Parathyroid adenoma (tissue), 2 donors: ENCODE data around the gene EHD2.

ENCODE experiments used
- H2AFZ ChIP-seq: fragments of 300-600 bp; sonication (generic); one replicate; pipeline ENCODE4 v1.7.0; 2017; ENCODE audit warnings: antibody characterized with exemption, mild to moderate bottlenecking
- H3K27ac ChIP-seq: fragments of 300-600 bp; sonication (generic); one replicate; pipeline ENCODE4 v1.7.0; 2017
- H3K27me3 ChIP-seq: fragments of 300-600 bp; sonication (generic); one replicate; pipeline ENCODE4 v1.7.0; 2017; ENCODE audit warnings: low read length; ENCODE audit not compliant: control insufficient read depth, insufficient read depth
- H3K36me3 ChIP-seq: fragments of 300-600 bp; sonication (generic); one replicate; pipeline ENCODE4 v1.7.0; 2017; ENCODE audit warnings: low read length; ENCODE audit not compliant: control insufficient read depth, insufficient read depth
- H3K4me1 ChIP-seq: fragments of 300-600 bp; sonication (generic); one replicate; pipeline ENCODE4 v1.7.0; 2017; ENCODE audit warnings: control low read depth
- H3K4me2 ChIP-seq: fragments of 300-600 bp; sonication (generic); one replicate; pipeline ENCODE4 v1.7.0; 2017; ENCODE audit warnings: low read length
- H3K4me3 ChIP-seq: fragments of 300-600 bp; sonication (generic); one replicate; pipeline ENCODE4 v1.7.0; 2017; ENCODE audit warnings: low read depth, low read length
- H3K79me2 ChIP-seq: fragments of 300-600 bp; sonication (generic); one replicate; pipeline ENCODE4 v1.7.0; 2017; ENCODE audit warnings: control low read depth
- H3K9ac ChIP-seq: fragments of 300-600 bp; sonication (generic); one replicate; pipeline ENCODE4 v1.7.0; 2017; ENCODE audit warnings: mild to moderate bottlenecking
- H3K9me3 ChIP-seq: fragments of 300-600 bp; sonication (generic); one replicate; pipeline ENCODE4 v1.7.0; 2017; ENCODE audit warnings: low read length; ENCODE audit not compliant: control insufficient read depth
- TF ChIP-seq, protein P1 (sequence below): fragments of 300-600 bp; sonication (generic); IDR thresholded peaks from one replicate; pipeline ENCODE4 v1.7.0; 2017; ENCODE audit warnings: antibody characterized with exemption, mild to moderate bottlenecking
- donor health status: primary hyperparathyroidism.

EHD2 gene

DNA sequence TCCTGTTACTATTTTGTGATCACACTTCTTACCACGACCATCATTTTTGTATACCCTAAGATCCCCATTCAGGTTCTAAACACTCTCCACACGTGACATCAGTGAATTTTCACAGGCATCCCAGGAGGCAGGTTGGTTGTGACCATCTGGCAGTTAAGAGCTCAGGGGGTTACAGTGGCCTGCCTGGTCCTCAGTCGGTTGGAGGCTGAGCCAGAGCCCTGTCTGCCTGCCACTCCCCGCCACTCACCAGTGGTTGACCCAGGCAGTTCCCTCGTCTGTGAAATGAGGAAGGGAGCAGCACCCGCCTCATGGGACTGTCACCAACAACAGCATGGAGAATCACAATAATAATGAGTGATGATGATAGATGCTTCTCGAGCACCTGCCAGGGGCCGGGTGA, 36.4 kb upstream of the EHD2 start:
- TF ChIP-seq, protein P1, sequence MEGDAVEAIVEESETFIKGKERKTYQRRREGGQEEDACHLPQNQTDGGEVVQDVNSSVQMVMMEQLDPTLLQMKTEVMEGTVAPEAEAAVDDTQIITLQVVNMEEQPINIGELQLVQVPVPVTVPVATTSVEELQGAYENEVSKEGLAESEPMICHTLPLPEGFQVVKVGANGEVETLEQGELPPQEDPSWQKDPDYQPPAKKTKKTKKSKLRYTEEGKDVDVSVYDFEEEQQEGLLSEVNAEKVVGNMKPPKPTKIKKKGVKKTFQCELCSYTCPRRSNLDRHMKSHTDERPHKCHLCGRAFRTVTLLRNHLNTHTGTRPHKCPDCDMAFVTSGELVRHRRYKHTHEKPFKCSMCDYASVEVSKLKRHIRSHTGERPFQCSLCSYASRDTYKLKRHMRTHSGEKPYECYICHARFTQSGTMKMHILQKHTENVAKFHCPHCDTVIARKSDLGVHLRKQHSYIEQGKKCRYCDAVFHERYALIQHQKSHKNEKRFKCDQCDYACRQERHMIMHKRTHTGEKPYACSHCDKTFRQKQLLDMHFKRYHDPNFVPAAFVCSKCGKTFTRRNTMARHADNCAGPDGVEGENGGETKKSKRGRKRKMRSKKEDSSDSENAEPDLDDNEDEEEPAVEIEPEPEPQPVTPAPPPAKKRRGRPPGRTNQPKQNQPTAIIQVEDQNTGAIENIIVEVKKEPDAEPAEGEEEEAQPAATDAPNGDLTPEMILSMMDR = no peak
- H3K9ac ChIP-seq = no peak overlapping the region
- H3K36me3 ChIP-seq = no peaks in the 10 kb centered on the region
- H3K27me3 ChIP-seq = no peaks in the 10 kb centered on the region
- no peaks in the 10 kb centered on the region for H3K79me2 ChIP-seq
- H3K9me3 ChIP-seq = no peaks in the 10 kb centered on the region
- H2AFZ ChIP-seq = no peak overlapping the region
- no peak overlapping the region for H3K4me2 ChIP-seq
- H3K4me1 ChIP-seq = no peaks in the 10 kb centered on the region
- no peak overlapping the region for H3K27ac ChIP-seq
- H3K4me3 ChIP-seq = no peak overlapping the region

DNA sequence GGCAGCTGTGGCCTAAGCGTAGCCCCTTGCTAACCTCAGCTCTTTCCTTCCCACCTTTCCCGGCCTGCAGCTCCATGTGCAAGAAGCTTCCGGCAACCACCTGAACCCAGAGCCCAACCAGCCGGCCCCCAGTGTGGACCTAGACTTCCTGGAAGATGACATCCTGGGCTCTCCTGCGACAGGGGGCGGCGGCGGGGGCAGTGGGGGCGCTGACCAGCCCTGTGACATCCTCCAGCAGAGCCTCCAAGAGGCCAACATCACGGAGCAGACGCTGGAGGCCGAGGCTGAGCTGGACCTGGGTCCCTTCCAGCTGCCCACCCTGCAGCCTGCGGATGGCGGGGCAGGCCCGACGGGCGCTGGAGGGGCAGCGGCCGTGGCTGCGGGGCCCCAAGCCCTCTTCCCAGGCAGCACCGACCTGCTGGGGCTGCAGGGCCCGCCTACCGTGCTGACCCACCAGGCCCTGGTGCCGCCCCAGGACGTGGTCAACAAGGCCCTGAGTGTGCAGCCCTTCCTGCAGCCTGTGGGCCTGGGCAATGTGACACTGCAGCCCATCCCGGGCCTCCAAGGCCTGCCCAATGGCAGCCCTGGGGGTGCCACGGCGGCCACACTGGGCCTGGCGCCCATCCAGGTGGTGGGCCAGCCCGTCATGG, 33.8 kb upstream of the EHD2 start:
- H3K36me3 ChIP-seq = no peaks in the 10 kb centered on the region
- H3K4me2 ChIP-seq = no peak overlapping the region
- TF ChIP-seq, protein P1 = no peak
- H3K9ac ChIP-seq = no peak overlapping the region
- no peak overlapping the region for H3K27ac ChIP-seq
- H3K27me3 ChIP-seq = no peaks in the 10 kb centered on the region
- H3K4me3 ChIP-seq = no peak overlapping the region
- H3K4me1 ChIP-seq = no peaks in the 10 kb centered on the region
- no peaks in the 10 kb centered on the region for H3K79me2 ChIP-seq
- no peaks in the 10 kb centered on the region for H3K9me3 ChIP-seq
- no peak overlapping the region for H2AFZ ChIP-seq

DNA sequence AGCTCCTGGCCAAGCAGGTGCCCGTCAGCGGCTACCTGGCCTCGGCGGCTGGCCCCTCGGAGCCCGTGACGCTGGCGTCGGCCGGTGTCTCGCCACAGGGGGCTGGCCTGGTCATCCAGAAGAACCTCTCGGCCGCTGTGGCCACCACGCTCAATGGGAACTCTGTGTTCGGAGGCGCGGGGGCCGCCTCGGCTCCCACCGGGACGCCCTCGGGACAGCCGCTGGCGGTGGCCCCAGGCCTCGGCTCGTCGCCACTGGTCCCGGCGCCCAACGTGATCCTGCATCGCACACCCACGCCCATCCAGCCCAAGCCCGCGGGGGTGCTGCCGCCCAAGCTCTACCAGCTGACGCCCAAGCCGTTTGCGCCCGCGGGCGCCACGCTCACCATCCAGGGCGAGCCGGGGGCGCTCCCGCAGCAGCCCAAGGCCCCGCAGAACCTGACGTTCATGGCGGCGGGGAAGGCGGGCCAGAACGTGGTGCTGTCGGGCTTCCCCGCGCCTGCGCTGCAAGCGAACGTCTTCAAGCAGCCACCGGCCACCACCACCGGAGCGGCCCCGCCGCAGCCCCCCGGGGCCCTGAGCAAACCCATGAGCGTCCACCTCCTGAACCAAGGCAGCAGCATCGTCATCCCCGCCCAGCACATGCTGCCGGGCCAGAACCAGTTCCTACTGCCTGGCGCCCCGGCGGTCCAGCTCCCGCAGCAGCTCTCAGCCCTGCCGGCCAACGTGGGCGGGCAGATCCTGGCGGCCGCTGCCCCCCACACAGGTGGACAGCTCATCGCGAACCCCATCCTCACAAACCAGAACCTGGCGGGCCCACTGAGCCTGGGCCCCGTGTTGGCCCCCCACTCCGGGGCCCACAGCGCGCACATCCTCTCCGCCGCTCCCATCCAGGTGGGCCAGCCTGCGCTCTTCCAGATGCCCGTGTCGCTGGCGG, 33.0 kb upstream of the EHD2 start:
- TF ChIP-seq, protein P1 = no peak
- Histone ChIP-seq H3K27me3 (no peaks in the 10 kb centered on the region), H3K4me2 (no peak overlapping the region), H3K4me3 (no peak overlapping the region), H3K9ac (no peak overlapping the region), H3K27ac (no peak overlapping the region), H2AFZ (no peak overlapping the region), H3K9me3 (no peaks in the 10 kb centered on the region), H3K79me2 (peaks cover under 1% of the 10 kb centered on the region), H3K4me1 (no peaks in the 10 kb centered on the region), H3K36me3 (no peaks in the 10 kb centered on the region)

DNA sequence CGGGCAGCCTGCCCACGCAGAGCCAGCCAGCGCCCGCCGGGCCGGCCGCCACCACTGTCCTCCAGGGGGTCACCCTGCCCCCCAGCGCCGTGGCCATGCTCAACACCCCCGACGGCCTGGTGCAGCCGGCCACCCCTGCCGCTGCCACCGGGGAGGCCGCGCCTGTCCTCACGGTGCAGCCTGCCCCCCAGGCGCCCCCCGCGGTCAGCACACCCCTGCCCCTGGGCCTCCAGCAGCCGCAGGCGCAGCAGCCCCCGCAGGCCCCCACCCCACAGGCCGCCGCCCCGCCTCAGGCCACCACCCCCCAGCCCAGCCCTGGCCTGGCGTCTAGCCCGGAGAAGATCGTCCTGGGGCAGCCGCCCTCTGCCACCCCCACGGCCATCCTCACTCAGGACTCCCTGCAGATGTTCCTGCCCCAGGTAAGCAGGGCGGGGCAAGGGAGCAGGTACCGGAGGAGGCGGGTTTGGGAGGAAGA, 32.3 kb upstream of the EHD2 start:
- Histone ChIP-seq H3K4me1 (no peaks in the 10 kb centered on the region), H2AFZ (no peak overlapping the region), H3K36me3 (no peaks in the 10 kb centered on the region), H3K27me3 (no peaks in the 10 kb centered on the region), H3K9ac (no peak overlapping the region), H3K79me2 (peaks cover 2% of the 10 kb centered on the region), H3K4me2 (no peak overlapping the region), H3K27ac (no peak overlapping the region), H3K9me3 (no peaks in the 10 kb centered on the region), H3K4me3 (no peak overlapping the region)
- TF ChIP-seq, protein P1 = no peak
